ENCODE measurements around the gene TMEM225B.
"Not testable (repeated sequence)": the region's sequence is repeated elsewhere in the genome, so short reads cannot be mapped to it uniquely, and the experiment has no call there.

TMEM225B gene

GRCh38 chr7:99579956-99580777 lies 17.9 kb upstream of the TMEM225B start:
- Histone ChIP-seq H3K18ac (ENCODE audit: low read length) (no peak overlapping the region), H4K8ac (ENCODE audit: low read depth, low read length) (no peak overlapping the region), H2BK15ac (replicated peaks; ENCODE audit: low read depth) (no peak overlapping the region), H4K5ac (ENCODE audit: low read length) (no peak overlapping the region), H3K23ac (ENCODE audit: low read length) (peak overlapping the region; percentile 71), H3K56ac (ENCODE audit: low read length) (peak overlapping the region; percentile 92), H3K36me3 (ENCODE audit: control insufficient read depth, insufficient read depth, low read length) (no peaks in the 10 kb centered on the region), H3K4ac (ENCODE audit: low read depth, low read length) (no peak overlapping the region), H3K4me2 (ENCODE audit: low read length) (peak overlapping the region; percentile 78), H2BK5ac (ENCODE audit: low read length) (no peak overlapping the region), H3K27me3 (ENCODE audit: insufficient read depth, low read length, poor library complexity) (no peaks in the 10 kb centered on the region), H3K4me1 (ENCODE audit: control insufficient read depth, low read depth, low read length) (peaks cover 3% of the 10 kb centered on the region), H3K79me1 (ENCODE audit: low read length) (no peaks in the 10 kb centered on the region), H2AK5ac (ENCODE audit: low read length) (no peak overlapping the region), H3K79me2 (ENCODE audit: control insufficient read depth, insufficient read depth, low read length) (no peaks in the 10 kb centered on the region), H3K9ac (ENCODE audit: low read length) (peak overlapping the region; percentile 66), H3K27ac (ENCODE audit: low read depth, low read length) (no peak overlapping the region), H2BK120ac (ENCODE audit: low read depth, low read length) (no peak overlapping the region), H3K4me3 (ENCODE audit: low read length) (peak overlapping the region; percentile 38)
- no CpG with 5 or more reads among the region's 54 CpGs for WGBS (ENCODE audit: extremely low coverage, insufficient coverage, low lambda C conversion rate)
- peak; percentile 77 for DNase-seq

GRCh38 chr7:99580778-99581332 lies 17.2 kb upstream of the TMEM225B start:
- not testable (repeated sequence) for H3K79me2 ChIP-seq (ENCODE audit: control insufficient read depth, insufficient read depth, low read length); H3K27me3 ChIP-seq (ENCODE audit: insufficient read depth, low read length, poor library complexity); H2BK120ac ChIP-seq (ENCODE audit: low read depth, low read length); H4K5ac ChIP-seq (ENCODE audit: low read length); H3K79me1 ChIP-seq (ENCODE audit: low read length); H4K8ac ChIP-seq (ENCODE audit: low read depth, low read length); H3K4me3 ChIP-seq (ENCODE audit: low read length); H2BK5ac ChIP-seq (ENCODE audit: low read length); H3K23ac ChIP-seq (ENCODE audit: low read length); H2AK5ac ChIP-seq (ENCODE audit: low read length); H3K36me3 ChIP-seq (ENCODE audit: control insufficient read depth, insufficient read depth, low read length); H2BK15ac ChIP-seq (replicated peaks; ENCODE audit: low read depth); H3K4me1 ChIP-seq (ENCODE audit: control insufficient read depth, low read depth, low read length); DNase-seq; H3K27ac ChIP-seq (ENCODE audit: low read depth, low read length); H3K4ac ChIP-seq (ENCODE audit: low read depth, low read length); H3K18ac ChIP-seq (ENCODE audit: low read length)
- no CpG with 5 or more reads among the region's 4 CpGs for WGBS (ENCODE audit: extremely low coverage, insufficient coverage, low lambda C conversion rate)
- Histone ChIP-seq H3K4me2 (ENCODE audit: low read length) (peak overlapping the region; percentile 78), H3K9ac (ENCODE audit: low read length) (peak overlapping the region; percentile 66), H3K56ac (ENCODE audit: low read length) (peak overlapping the region; percentile 92)

- Histone ChIP-seq H2AK5ac (ENCODE audit: low read length) (no peak overlapping the region), H3K4me3 (ENCODE audit: low read length) (no peak overlapping the region), H3K4me1 (ENCODE audit: control insufficient read depth, low read depth, low read length) (no peaks in the 10 kb centered on the region), H2BK15ac (replicated peaks; ENCODE audit: low read depth) (no peak overlapping the region), H3K36me3 (ENCODE audit: control insufficient read depth, insufficient read depth, low read length) (no peaks in the 10 kb centered on the region), H3K9ac (ENCODE audit: low read length) (no peak overlapping the region), H3K79me1 (ENCODE audit: low read length) (no peaks in the 10 kb centered on the region), H3K23ac (ENCODE audit: low read length) (no peak overlapping the region), H3K4me2 (ENCODE audit: low read length) (no peak overlapping the region), H3K27me3 (ENCODE audit: insufficient read depth, low read length, poor library complexity) (no peaks in the 10 kb centered on the region), H3K79me2 (ENCODE audit: control insufficient read depth, insufficient read depth, low read length) (no peaks in the 10 kb centered on the region), H2BK5ac (ENCODE audit: low read length) (no peak overlapping the region), H3K27ac (ENCODE audit: low read depth, low read length) (no peak overlapping the region), H3K18ac (ENCODE audit: low read length) (no peak overlapping the region), H3K4ac (ENCODE audit: low read depth, low read length) (no peak overlapping the region), H4K5ac (ENCODE audit: low read length) (no peak overlapping the region), H3K56ac (ENCODE audit: low read length) (no peak overlapping the region), H2BK120ac (ENCODE audit: low read depth, low read length) (no peak overlapping the region), H4K8ac (ENCODE audit: low read depth, low read length) (no peak overlapping the region)
- WGBS (ENCODE audit: extremely low coverage, insufficient coverage, low lambda C conversion rate): no CpG with 5 or more reads among the region's 3 CpGs
- DNase-seq: no peak
These were observed 9.2 kb upstream of the TMEM225B start for GRCh38 chr7:99588868-99589267.

GRCh38 chr7:99594948-99595745 lies 2.9 kb upstream of the TMEM225B start:
- H4K5ac ChIP-seq (ENCODE audit: low read length): no peak overlapping the region
- no peaks in the 10 kb centered on the region for H3K79me1 ChIP-seq (ENCODE audit: low read length)
- H3K56ac ChIP-seq (ENCODE audit: low read length): no peak overlapping the region
- H3K4me2 ChIP-seq (ENCODE audit: low read length): no peak overlapping the region
- DNase-seq: no peak
- no peaks in the 10 kb centered on the region for H3K27me3 ChIP-seq (ENCODE audit: insufficient read depth, low read length, poor library complexity)
- H3K4me3 ChIP-seq (ENCODE audit: low read length): no peak overlapping the region
- H4K8ac ChIP-seq (ENCODE audit: low read depth, low read length): no peak overlapping the region
- H3K36me3 ChIP-seq (ENCODE audit: control insufficient read depth, insufficient read depth, low read length): no peaks in the 10 kb centered on the region
- H3K79me2 ChIP-seq (ENCODE audit: control insufficient read depth, insufficient read depth, low read length): no peaks in the 10 kb centered on the region
- H3K9ac ChIP-seq (ENCODE audit: low read length): no peak overlapping the region
- H3K4ac ChIP-seq (ENCODE audit: low read depth, low read length): no peak overlapping the region
- H2AK5ac ChIP-seq (ENCODE audit: low read length): no peak overlapping the region
- no peak overlapping the region for H3K23ac ChIP-seq (ENCODE audit: low read length)
- no peak overlapping the region for H2BK15ac ChIP-seq (replicated peaks; ENCODE audit: low read depth)
- no CpG with 5 or more reads among the region's 7 CpGs for WGBS (ENCODE audit: extremely low coverage, insufficient coverage, low lambda C conversion rate)
- H3K4me1 ChIP-seq (ENCODE audit: control insufficient read depth, low read depth, low read length): no peaks in the 10 kb centered on the region
- H3K27ac ChIP-seq (ENCODE audit: low read depth, low read length): no peak overlapping the region
- no peak overlapping the region for H2BK120ac ChIP-seq (ENCODE audit: low read depth, low read length)
- no peak overlapping the region for H2BK5ac ChIP-seq (ENCODE audit: low read length)
- H3K18ac ChIP-seq (ENCODE audit: low read length): no peak overlapping the region

- Histone ChIP-seq H3K4me3 (ENCODE audit: low read length) (no peak overlapping the region), H3K56ac (ENCODE audit: low read length) (no peak overlapping the region), H2AK5ac (ENCODE audit: low read length) (no peak overlapping the region), H3K4ac (ENCODE audit: low read depth, low read length) (no peak overlapping the region), H3K27me3 (ENCODE audit: insufficient read depth, low read length, poor library complexity) (no peaks in the 10 kb centered on the region), H3K36me3 (ENCODE audit: control insufficient read depth, insufficient read depth, low read length) (no peaks in the 10 kb centered on the region), H3K27ac (ENCODE audit: low read depth, low read length) (no peak overlapping the region), H3K79me1 (ENCODE audit: low read length) (no peaks in the 10 kb centered on the region), H3K9ac (ENCODE audit: low read length) (no peak overlapping the region), H2BK120ac (ENCODE audit: low read depth, low read length) (no peak overlapping the region), H3K18ac (ENCODE audit: low read length) (no peak overlapping the region), H3K4me2 (ENCODE audit: low read length) (no peak overlapping the region), H3K4me1 (ENCODE audit: control insufficient read depth, low read depth, low read length) (no peaks in the 10 kb centered on the region), H2BK5ac (ENCODE audit: low read length) (no peak overlapping the region), H3K23ac (ENCODE audit: low read length) (no peak overlapping the region), H4K8ac (ENCODE audit: low read depth, low read length) (no peak overlapping the region), H4K5ac (ENCODE audit: low read length) (no peak overlapping the region), H2BK15ac (replicated peaks; ENCODE audit: low read depth) (no peak overlapping the region), H3K79me2 (ENCODE audit: control insufficient read depth, insufficient read depth, low read length) (no peaks in the 10 kb centered on the region)
- no CpG with 5 or more reads among the region's 1 CpG for WGBS (ENCODE audit: extremely low coverage, insufficient coverage, low lambda C conversion rate)
- no peak for DNase-seq
These were observed 1.6 kb upstream of the TMEM225B start for GRCh38 chr7:99596408-99596955.

Measured in mesendoderm (in vitro differentiated cells).